ENCODE data around the gene MIOX. TPM values are rescaled to one million over a fixed set of nuclear protein-coding genes. Genes with fewer than 3 reads are reported as not detected.

Gene MIOX
- total RNA-seq, 6 donors from 2014 or later, result not detected

DNA sequence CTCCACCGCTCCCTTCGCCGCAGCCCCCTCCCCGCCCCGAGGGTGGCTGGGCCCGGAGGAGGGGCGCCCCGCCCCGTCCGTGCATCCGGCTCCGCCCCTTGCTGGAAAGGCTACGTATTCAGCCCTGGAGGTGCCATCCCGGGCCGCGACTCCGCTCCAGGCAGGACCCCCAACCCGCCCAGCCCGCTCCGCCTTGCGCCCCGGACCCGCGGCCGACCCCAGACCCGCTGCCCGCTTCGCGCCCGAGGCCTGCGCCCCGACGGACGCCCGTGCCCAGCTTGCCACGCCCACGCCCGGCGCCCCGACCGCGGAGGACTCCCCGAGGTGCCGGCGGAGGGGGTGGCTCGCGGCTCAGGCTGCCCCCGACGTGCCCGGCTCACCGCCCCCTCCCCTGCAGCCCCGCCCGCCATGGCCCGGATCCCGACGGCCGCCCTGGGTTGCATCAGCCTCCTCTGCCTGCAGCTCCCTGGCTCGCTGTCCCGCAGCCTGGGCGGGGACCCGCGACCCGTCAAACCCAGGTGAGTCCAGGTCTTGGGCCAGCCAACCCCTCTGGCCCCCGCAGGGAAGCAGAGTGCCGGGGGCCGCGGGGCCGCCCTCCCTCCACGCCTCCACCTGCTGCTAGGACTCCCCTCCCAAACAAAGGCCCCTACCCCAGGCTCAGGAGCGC, 5.1 kb upstream of the MIOX start, which contains the start of gene ADM2:
Gene ADM2 (plus strand): TSS at position 104 of the 667 bp plus-strand sequence. CDS start 305 bp downstream, at position 409.
- peaks cover 0 to 22% (median 13%) of the 10 kb centered on the region in 4 donors for H3K27me3 ChIP-seq
- TF ChIP-seq, protein P1, sequence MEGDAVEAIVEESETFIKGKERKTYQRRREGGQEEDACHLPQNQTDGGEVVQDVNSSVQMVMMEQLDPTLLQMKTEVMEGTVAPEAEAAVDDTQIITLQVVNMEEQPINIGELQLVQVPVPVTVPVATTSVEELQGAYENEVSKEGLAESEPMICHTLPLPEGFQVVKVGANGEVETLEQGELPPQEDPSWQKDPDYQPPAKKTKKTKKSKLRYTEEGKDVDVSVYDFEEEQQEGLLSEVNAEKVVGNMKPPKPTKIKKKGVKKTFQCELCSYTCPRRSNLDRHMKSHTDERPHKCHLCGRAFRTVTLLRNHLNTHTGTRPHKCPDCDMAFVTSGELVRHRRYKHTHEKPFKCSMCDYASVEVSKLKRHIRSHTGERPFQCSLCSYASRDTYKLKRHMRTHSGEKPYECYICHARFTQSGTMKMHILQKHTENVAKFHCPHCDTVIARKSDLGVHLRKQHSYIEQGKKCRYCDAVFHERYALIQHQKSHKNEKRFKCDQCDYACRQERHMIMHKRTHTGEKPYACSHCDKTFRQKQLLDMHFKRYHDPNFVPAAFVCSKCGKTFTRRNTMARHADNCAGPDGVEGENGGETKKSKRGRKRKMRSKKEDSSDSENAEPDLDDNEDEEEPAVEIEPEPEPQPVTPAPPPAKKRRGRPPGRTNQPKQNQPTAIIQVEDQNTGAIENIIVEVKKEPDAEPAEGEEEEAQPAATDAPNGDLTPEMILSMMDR (IDR thresholded peaks at IDR 0.05), result no peak
- TF ChIP-seq EP300 (IDR thresholded peaks at IDR 0.05), result no peak
- TF ChIP-seq POLR2A (IDR thresholded peaks at IDR 0.05), result no peak
- TF ChIP-seq POLR2AphosphoS5 (IDR thresholded peaks at IDR 0.05), result no peak
- H3K4me3 ChIP-seq, result peak within 1 kb of the TSS; percentile 23 to 64 (median 60)
- H3K36me3 ChIP-seq, result no peaks in the 10 kb centered on the region
- peaks cover 12 to 17% (median 13%) of the 10 kb centered on the region in 4 donors for H3K4me1 ChIP-seq
- peak within 1 kb of the TSS in 1 of 4 donors; percentile 24 for H3K27ac ChIP-seq
- DNase-seq (peak; percentile 49 to 93), ATAC-seq (ENCODE audit: low FRiP score in 2 of 2) (peak in 1 of 2 donors; percentile 58)
- H3K9me3 ChIP-seq, result no peaks in the 10 kb centered on the region
- 3 to 5% methylated on average over 7 to 31 of the region's 70 CpGs for WGBS, 2 donors

DNA sequence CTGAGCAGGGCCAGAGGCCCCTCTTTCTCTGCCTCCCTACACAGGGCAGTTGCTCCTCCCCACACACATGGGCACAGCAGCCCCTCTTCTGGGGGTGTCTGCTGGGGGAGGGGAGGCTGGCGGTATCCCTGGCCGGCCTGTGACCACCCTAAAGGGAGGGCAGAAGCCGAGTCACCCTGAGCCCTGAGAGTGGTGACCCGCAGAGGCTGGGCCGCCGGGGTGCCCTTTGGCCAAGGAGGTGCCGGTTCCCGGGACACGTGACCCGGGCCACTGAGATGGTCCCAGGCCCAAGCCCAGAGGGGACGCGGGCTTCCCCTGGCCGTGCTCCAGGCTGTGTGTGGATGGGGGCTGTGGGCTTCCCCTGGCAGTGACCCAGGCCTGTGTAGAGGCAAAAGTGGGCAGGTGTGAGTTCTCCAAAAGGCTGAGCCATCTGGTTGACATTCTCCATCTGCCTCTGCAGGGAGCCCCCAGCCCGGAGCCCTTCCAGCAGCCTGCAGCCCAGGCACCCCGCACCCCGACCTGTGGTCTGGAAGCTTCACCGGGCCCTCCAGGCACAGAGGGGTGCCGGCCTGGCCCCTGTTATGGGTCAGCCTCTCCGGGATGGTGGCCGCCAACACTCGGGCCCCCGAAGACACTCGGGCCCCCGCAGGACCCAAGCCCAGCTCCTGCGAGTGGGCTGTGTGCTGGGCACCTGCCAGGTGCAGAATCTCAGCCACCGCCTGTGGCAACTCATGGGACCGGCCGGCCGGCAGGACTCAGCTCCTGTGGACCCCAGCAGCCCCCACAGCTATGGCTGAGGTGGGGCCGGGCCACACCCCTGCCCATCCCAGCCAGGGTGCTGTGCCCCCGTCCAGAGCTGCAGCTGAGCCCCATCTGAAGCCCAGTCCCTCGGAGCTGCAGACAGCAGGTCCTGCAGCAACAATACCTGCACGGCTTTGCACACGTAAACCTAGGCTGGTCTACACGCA, 4.3 kb upstream of the MIOX start:
- ATAC-seq (ENCODE audit: low FRiP score in 2 of 2), result no peak
- peak overlapping the region; percentile 23 to 64 (median 60) for H3K4me3 ChIP-seq
- 67% methylated on average over 24 of the region's 35 CpGs; no CpG with 5 or more reads in 1 of the 2 donors for WGBS, 2 donors
- H3K9me3 ChIP-seq, result no peaks in the 10 kb centered on the region
- peaks cover 0 to 22% (median 13%) of the 10 kb centered on the region in 4 donors for H3K27me3 ChIP-seq
- peaks cover 12 to 17% (median 13%) of the 10 kb centered on the region in 4 donors for H3K4me1 ChIP-seq
- no peak overlapping the region for H3K27ac ChIP-seq
- TF ChIP-seq POLR2A (IDR thresholded peaks at IDR 0.05) (no peak), EP300 (IDR thresholded peaks at IDR 0.05) (no peak), POLR2AphosphoS5 (IDR thresholded peaks at IDR 0.05) (no peak)
- TF ChIP-seq, protein P1 (IDR thresholded peaks at IDR 0.05), result no peak
- H3K36me3 ChIP-seq, result no peaks in the 10 kb centered on the region
- DNase-seq, result peak in 1 of 2 donors; percentile 80

DNA sequence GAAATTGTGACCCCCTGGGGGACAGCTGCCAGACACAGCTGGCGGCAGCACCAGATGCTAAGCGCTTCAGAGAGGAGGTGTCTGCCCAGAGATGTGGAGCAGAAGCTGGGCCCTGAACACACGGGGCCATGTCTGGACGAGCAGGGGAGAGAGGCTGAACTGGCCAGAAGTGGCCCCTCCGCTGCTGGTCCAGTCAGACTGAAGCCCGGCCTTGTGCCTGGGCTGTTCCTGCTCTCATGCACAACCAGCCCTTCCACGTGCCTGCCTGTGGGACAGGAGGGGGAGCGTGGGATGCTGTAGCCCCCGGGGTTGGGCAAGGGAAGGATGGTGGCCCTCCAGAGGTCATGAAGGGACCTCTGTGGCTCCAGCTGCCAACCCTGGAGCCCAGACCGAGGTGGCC, 3.6 kb upstream of the MIOX start:
- ATAC-seq (ENCODE audit: low FRiP score in 2 of 2), result no peak
- no peak for DNase-seq
- Histone ChIP-seq H3K36me3 (no peaks in the 10 kb centered on the region), H3K9me3 (no peaks in the 10 kb centered on the region), H3K27ac (no peak overlapping the region), H3K4me1 (peaks cover 12 to 17% (median 13%) of the 10 kb centered on the region in 4 donors), H3K27me3 (peaks cover 0 to 22% (median 13%) of the 10 kb centered on the region in 4 donors), H3K4me3 (no peak overlapping the region)
- TF ChIP-seq EP300 (IDR thresholded peaks at IDR 0.05), result no peak
- no peak for TF ChIP-seq POLR2AphosphoS5 (IDR thresholded peaks at IDR 0.05)
- TF ChIP-seq, protein P1 (IDR thresholded peaks at IDR 0.05), result no peak
- WGBS, 2 donors, result 81 to 88% methylated on average over 6 to 7 of the region's 10 CpGs

DNA sequence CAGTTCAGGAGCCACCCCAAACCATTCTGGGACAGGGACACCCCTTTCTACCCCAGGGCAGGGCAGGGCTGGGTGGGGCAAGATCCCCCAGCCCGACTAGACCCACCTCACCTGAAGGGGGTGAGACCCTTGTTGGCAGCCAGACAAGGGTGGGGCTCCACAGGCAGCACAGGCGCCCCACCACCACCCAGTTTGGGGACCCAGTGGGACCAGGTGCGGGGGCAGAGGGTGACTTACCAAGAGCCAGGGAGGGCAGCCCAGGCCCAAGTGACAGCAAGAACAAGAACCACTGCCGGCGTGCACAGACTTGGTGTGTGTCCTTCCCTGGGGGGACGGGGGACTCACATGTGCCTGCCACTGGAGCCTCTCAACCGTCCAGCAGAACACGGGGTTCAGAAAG, 3.1 kb upstream of the MIOX start:
- peaks cover 0 to 22% (median 13%) of the 10 kb centered on the region in 4 donors for H3K27me3 ChIP-seq
- no peak for TF ChIP-seq POLR2AphosphoS5 (IDR thresholded peaks at IDR 0.05)
- no peak for TF ChIP-seq EP300 (IDR thresholded peaks at IDR 0.05)
- no peak for TF ChIP-seq POLR2A (IDR thresholded peaks at IDR 0.05)
- TF ChIP-seq, protein P1 (IDR thresholded peaks at IDR 0.05), result no peak
- H3K4me1 ChIP-seq, result peaks cover 12 to 17% (median 13%) of the 10 kb centered on the region in 4 donors
- no peaks in the 10 kb centered on the region for H3K36me3 ChIP-seq
- no peak for ATAC-seq (ENCODE audit: low FRiP score in 2 of 2)
- H3K9me3 ChIP-seq, result no peaks in the 10 kb centered on the region
- H3K27ac ChIP-seq, result no peak overlapping the region
- no peak overlapping the region for H3K4me3 ChIP-seq
- 96% methylated on average over 8 of the region's 8 CpGs; no CpG with 5 or more reads in 1 of the 2 donors for WGBS, 2 donors
- DNase-seq, result no peak
